AG09309 (cell line): ENCODE data around the gene CEP126.

Source experiments
- DNase-seq: peaks from one replicate; pipeline ENCODE4 v3.0.0-alpha.2; 2010; ENCODE audit warnings: low read depth
- H3K4me3 ChIP-seq: 2 replicates; pipeline ENCODE4 v1.5.1; 2011; ENCODE audit warnings: mild to moderate bottlenecking, low read depth, low read length, moderate library complexity; ENCODE audit not compliant: control insufficient read depth
- TF ChIP-seq, protein P1 (sequence below): IDR thresholded peaks from 2 replicates; pipeline ENCODE4 v1.5.1; 2011; ENCODE audit warnings: mild to moderate bottlenecking, low read depth, low read length, inconsistent platforms; ENCODE audit not compliant: insufficient read depth, control insufficient read depth; ENCODE audit errors: missing control alignments

Gene CEP126

DNA sequence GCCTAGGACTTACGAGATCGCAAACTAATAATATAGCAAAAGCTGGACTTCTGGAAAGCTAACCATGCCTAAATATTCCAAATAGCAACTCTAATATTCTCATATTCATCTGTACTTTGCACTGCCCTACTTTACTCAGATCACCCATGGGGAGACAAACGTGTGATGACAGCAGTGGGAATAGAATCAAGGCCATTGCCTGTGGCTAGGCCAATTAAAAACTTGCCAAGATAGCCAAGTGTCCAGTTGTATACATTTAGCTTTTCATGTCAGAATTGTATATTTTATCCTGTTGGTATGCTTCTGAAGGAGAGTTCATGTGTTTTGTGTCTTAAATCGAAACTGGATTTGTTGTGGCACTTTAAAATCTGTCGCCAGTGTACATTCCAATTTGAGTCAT lies 1.2 kb upstream of the CEP126 start:
- TF ChIP-seq, protein P1, sequence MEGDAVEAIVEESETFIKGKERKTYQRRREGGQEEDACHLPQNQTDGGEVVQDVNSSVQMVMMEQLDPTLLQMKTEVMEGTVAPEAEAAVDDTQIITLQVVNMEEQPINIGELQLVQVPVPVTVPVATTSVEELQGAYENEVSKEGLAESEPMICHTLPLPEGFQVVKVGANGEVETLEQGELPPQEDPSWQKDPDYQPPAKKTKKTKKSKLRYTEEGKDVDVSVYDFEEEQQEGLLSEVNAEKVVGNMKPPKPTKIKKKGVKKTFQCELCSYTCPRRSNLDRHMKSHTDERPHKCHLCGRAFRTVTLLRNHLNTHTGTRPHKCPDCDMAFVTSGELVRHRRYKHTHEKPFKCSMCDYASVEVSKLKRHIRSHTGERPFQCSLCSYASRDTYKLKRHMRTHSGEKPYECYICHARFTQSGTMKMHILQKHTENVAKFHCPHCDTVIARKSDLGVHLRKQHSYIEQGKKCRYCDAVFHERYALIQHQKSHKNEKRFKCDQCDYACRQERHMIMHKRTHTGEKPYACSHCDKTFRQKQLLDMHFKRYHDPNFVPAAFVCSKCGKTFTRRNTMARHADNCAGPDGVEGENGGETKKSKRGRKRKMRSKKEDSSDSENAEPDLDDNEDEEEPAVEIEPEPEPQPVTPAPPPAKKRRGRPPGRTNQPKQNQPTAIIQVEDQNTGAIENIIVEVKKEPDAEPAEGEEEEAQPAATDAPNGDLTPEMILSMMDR, result no peak
- H3K4me3 ChIP-seq, result no peak overlapping the region
- no peak for DNase-seq

GRCh38 chr11:101914341-101914737 lies 471 bp upstream of the CEP126 start:
- TF ChIP-seq, protein P1, result no peak
- peak; percentile 13 for DNase-seq
- peak overlapping the region; percentile 63 for H3K4me3 ChIP-seq

DNA sequence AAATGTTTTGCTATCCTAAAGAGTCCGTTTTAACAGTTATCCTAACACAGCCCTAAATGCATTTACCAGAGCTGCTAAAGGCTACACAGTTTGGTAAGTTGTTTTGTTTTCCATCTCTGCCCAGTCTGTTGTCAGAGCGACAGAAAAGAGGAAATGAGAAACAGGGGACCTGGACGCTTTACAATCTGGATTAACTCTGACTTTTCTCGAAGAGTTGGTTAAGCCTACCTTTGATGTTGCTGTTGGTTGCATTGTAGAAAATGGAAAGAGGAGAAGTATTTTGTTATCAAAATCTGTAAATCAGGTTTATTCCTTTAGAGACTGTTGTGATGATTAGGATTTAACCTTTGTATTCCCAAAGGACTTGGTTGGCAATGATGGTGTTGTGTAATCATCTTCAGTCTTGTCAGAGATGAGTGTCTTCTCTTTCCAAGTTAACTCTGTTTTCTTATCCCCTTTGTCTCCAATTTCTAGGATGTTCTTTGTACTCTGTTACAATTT lies 1.0 kb downstream of the CEP126 start:
- DNase-seq, result peak; percentile 34
- peak overlapping the region; percentile 63 for H3K4me3 ChIP-seq
- TF ChIP-seq, protein P1, result no peak

- TF ChIP-seq, protein P1, result no peak
- H3K4me3 ChIP-seq, result peak within 1 kb of the TSS; percentile 63
These were observed 1.6 kb downstream of the CEP126 start, which contains the start of gene ANGPTL5 for GRCh38 chr11:101916422-101916821. TSS of gene ANGPTL5 (minus strand) at chr11:101916522. CDS start at chr11:101907909, 8,613 bp downstream.

GRCh38 chr11:101917226-101917625 lies 2.4 kb downstream of the CEP126 start:
- no peak for DNase-seq
- TF ChIP-seq, protein P1, result no peak
- H3K4me3 ChIP-seq, result no peak overlapping the region

More at GRCh38 chr11:101916422-101916821, 1.6 kb downstream of the CEP126 start, which contains the start of gene ANGPTL5:
- no peak for DNase-seq

DNA sequence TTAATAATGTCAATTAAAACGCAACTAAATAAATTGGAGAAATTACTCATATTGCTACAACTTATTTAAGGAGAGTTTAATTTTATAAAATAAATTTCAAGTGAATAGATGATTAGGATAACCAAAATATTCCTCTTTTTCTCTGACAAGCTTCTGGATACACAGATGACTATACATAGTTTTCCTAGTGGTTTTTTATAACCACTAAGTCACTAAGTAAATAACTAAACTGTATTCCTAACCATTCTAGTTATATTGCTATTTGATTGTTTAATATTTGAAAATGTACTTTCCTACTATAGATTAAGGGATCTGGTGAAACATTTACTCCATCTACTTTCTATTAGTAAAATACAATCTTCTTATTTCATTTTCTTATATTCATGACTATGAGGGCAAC lies 6.2 kb downstream of the CEP126 start:
- TF ChIP-seq, protein P1, result no peak
- DNase-seq, result no peak
- H3K4me3 ChIP-seq, result no peak overlapping the region
